ENCODE data around the gene ABTB2. TPM values are rescaled to one million over a fixed set of nuclear protein-coding genes. Genes with fewer than 3 reads are reported as not detected.

Gene ABTB2
- total and polyA plus RNA-seq, 7 experiments from 2014 or later: 0.03 to 5.3 (median 0.26) TPM

- Histone ChIP-seq H3K4me1 (ENCODE audit: control insufficient read depth in 2 of 2, insufficient read depth in 2 of 2, low read length in 2 of 2) (no peaks in the 10 kb centered on the region), H3K9me3 (ENCODE audit: control insufficient read depth in 2 of 3, low read length in 3 of 3) (no peaks in the 10 kb centered on the region), H3K36me3 (ENCODE audit: control insufficient read depth in 2 of 3, insufficient read depth in 3 of 3, low read length in 3 of 3) (peaks cover 6 to 74% (median 12%) of the 10 kb centered on the region in 3 experiments), H3K27me3 (ENCODE audit: control insufficient read depth in 2 of 2, insufficient read depth in 2 of 2, low read length in 2 of 2) (no peaks in the 10 kb centered on the region), H3K4me3 (ENCODE audit: low read length) (no peak overlapping the region), H3K27ac (ENCODE audit: low read depth, low read length) (no peak overlapping the region)
- ATAC-seq (no peak), DNase-seq (no peak)
- H3K27ac Mint-ChIP-seq: no peak overlapping the region
- ChIA-PET POLR2A (interaction anchor here (1.4 kb wide), 1 partner anchor 99 kb away, joined by 3 read pairs; the partner anchor contains the start of gene CAPRIN1), CTCF (interaction anchor here (0.6 to 0.8 kb wide), 2 partner anchors 25 to 138 kb away, joined by 3 to 4 read pairs; no protein-coding TSS in a partner anchor)
- peaks cover 3 to 37% (median 10%) of the 10 kb centered on the region in 5 donors for H3K36me3 Mint-ChIP-seq
- H3K27me3 Mint-ChIP-seq: no peaks in the 10 kb centered on the region
- peaks cover 0 to 9% (median 6%) of the 10 kb centered on the region in 7 donors for H3K4me1 Mint-ChIP-seq
- no peak overlapping the region for H3K4me3 Mint-ChIP-seq
- intact Hi-C loops (cut with micrococcal nuclease): loop anchor here in 1 of 2 donors (1.0 kb wide), 1 partner anchor 210 kb away; no protein-coding TSS in a partner anchor
- H3K9me3 Mint-ChIP-seq: no peaks in the 10 kb centered on the region
These were observed 208.0 kb downstream of the ABTB2 start for GRCh38 chr11:34149786-34150185.

- peaks cover 3 to 37% (median 10%) of the 10 kb centered on the region in 5 donors for H3K36me3 Mint-ChIP-seq
- Histone ChIP-seq H3K27me3 (ENCODE audit: control insufficient read depth in 2 of 2, insufficient read depth in 2 of 2, low read length in 2 of 2) (no peaks in the 10 kb centered on the region), H3K36me3 (ENCODE audit: control insufficient read depth in 2 of 3, insufficient read depth in 3 of 3, low read length in 3 of 3) (peaks cover 8 to 79% (median 12%) of the 10 kb centered on the region in 3 experiments), H3K27ac (ENCODE audit: low read depth, low read length) (no peak overlapping the region), H3K4me1 (ENCODE audit: control insufficient read depth in 2 of 2, insufficient read depth in 2 of 2, low read length in 2 of 2) (no peaks in the 10 kb centered on the region), H3K4me3 (ENCODE audit: low read length) (no peak overlapping the region), H3K9me3 (ENCODE audit: control insufficient read depth in 2 of 3, low read length in 3 of 3) (no peaks in the 10 kb centered on the region)
- DNase-seq: no peak
- no peaks in the 10 kb centered on the region for H3K9me3 Mint-ChIP-seq
- CTCF ChIA-PET: interaction anchor here (0.6 to 0.8 kb wide), 2 partner anchors 25 to 138 kb away, joined by 3 to 4 read pairs; no protein-coding TSS in a partner anchor
- POLR2A ChIA-PET: no interaction called here
- H3K27me3 Mint-ChIP-seq: no peaks in the 10 kb centered on the region
- no peak overlapping the region for H3K4me3 Mint-ChIP-seq
- ATAC-seq: no peak
- intact Hi-C loops (cut with micrococcal nuclease): loop anchor here in 1 of 2 donors (1.0 kb wide), 1 partner anchor 210 kb away; no protein-coding TSS in a partner anchor
- H3K27ac Mint-ChIP-seq: no peak overlapping the region
- peaks cover 0 to 9% (median 6%) of the 10 kb centered on the region in 7 donors for H3K4me1 Mint-ChIP-seq
These were observed 208.5 kb downstream of the ABTB2 start for GRCh38 chr11:34149274-34149673.

- Histone ChIP-seq H3K4me3 (ENCODE audit: low read length) (no peak overlapping the region), H3K36me3 (ENCODE audit: control insufficient read depth in 2 of 3, insufficient read depth in 3 of 3, low read length in 3 of 3) (peaks cover 11 to 85% (median 15%) of the 10 kb centered on the region in 3 experiments), H3K4me1 (ENCODE audit: control insufficient read depth in 2 of 2, insufficient read depth in 2 of 2, low read length in 2 of 2) (no peaks in the 10 kb centered on the region), H3K27me3 (ENCODE audit: control insufficient read depth in 2 of 2, insufficient read depth in 2 of 2, low read length in 2 of 2) (no peaks in the 10 kb centered on the region), H3K27ac (ENCODE audit: low read depth, low read length) (no peak overlapping the region), H3K9me3 (ENCODE audit: control insufficient read depth in 2 of 3, low read length in 3 of 3) (no peaks in the 10 kb centered on the region)
- no peaks in the 10 kb centered on the region for H3K27me3 Mint-ChIP-seq
- peaks cover 0 to 7% (median 6%) of the 10 kb centered on the region in 7 donors for H3K4me1 Mint-ChIP-seq
- ChIA-PET CTCF (interaction anchor here (0.6 to 1.0 kb wide), 2 partner anchors 26 to 72 kb away, joined by 3 to 4 read pairs; no protein-coding TSS in a partner anchor), POLR2A (no interaction called here)
- no peak overlapping the region for H3K4me3 Mint-ChIP-seq
- intact Hi-C loops (cut with micrococcal nuclease): loop anchor here in 1 of 2 donors (1.0 kb wide), 1 partner anchor 211 kb away; no protein-coding TSS in a partner anchor
- ATAC-seq (no peak), DNase-seq (no peak)
- H3K27ac Mint-ChIP-seq: peak overlapping the region in 2 of 9 donors; percentile 29 to 51
- H3K9me3 Mint-ChIP-seq: no peaks in the 10 kb centered on the region
- peaks cover 3 to 37% (median 11%) of the 10 kb centered on the region in 5 donors for H3K36me3 Mint-ChIP-seq
These were observed 209.2 kb downstream of the ABTB2 start for GRCh38 chr11:34148504-34149165.

GRCh38 chr11:34147581-34147980 lies 210.2 kb downstream of the ABTB2 start:
- ATAC-seq (no peak), DNase-seq (no peak)
- ChIA-PET POLR2A (interaction anchor here (0.9 kb wide), 1 partner anchor 99 kb away, joined by 3 read pairs; no protein-coding TSS in a partner anchor), CTCF (interaction anchor here (0.6 to 1.0 kb wide), 2 partner anchors 27 to 71 kb away, joined by 3 to 4 read pairs; no protein-coding TSS in a partner anchor)
- no peak overlapping the region for H3K4me3 ChIP-seq (ENCODE audit: low read length)
- H3K36me3 Mint-ChIP-seq: peaks cover 3 to 48% (median 15%) of the 10 kb centered on the region in 5 donors
- intact Hi-C loops (cut with micrococcal nuclease): no loop called here
- no peaks in the 10 kb centered on the region for H3K9me3 Mint-ChIP-seq
- H3K9me3 ChIP-seq (ENCODE audit: control insufficient read depth in 2 of 3, low read length in 3 of 3): no peaks in the 10 kb centered on the region
- no peak overlapping the region for H3K27ac ChIP-seq (ENCODE audit: low read depth, low read length)
- no peaks in the 10 kb centered on the region for H3K27me3 Mint-ChIP-seq
- H3K4me3 Mint-ChIP-seq: no peak overlapping the region
- no peak overlapping the region for H3K27ac Mint-ChIP-seq
- H3K27me3 ChIP-seq (ENCODE audit: control insufficient read depth in 2 of 2, insufficient read depth in 2 of 2, low read length in 2 of 2): no peaks in the 10 kb centered on the region
- H3K4me1 Mint-ChIP-seq: peaks cover 0 to 3% (median 0%) of the 10 kb centered on the region in 7 donors
- peaks cover 19 to 92% (median 25%) of the 10 kb centered on the region in 3 experiments for H3K36me3 ChIP-seq (ENCODE audit: control insufficient read depth in 2 of 3, insufficient read depth in 3 of 3, low read length in 3 of 3)
- no peaks in the 10 kb centered on the region for H3K4me1 ChIP-seq (ENCODE audit: control insufficient read depth in 2 of 2, insufficient read depth in 2 of 2, low read length in 2 of 2)

GRCh38 chr11:34146866-34147265 lies 210.9 kb downstream of the ABTB2 start:
- ATAC-seq (no peak), DNase-seq (no peak)
- Mint-ChIP-seq H3K27ac (peak overlapping the region in 1 of 9 donors; percentile 56), H3K4me1 (peaks cover 0 to 1% (median 0%) of the 10 kb centered on the region in 7 donors), H3K27me3 (no peaks in the 10 kb centered on the region), H3K9me3 (no peaks in the 10 kb centered on the region), H3K36me3 (peaks cover 5 to 54% (median 16%) of the 10 kb centered on the region in 5 donors), H3K4me3 (no peak overlapping the region)
- Histone ChIP-seq H3K9me3 (ENCODE audit: control insufficient read depth in 2 of 3, low read length in 3 of 3) (no peaks in the 10 kb centered on the region), H3K36me3 (ENCODE audit: control insufficient read depth in 2 of 3, insufficient read depth in 3 of 3, low read length in 3 of 3) (peaks cover 24 to 95% (median 32%) of the 10 kb centered on the region in 3 experiments), H3K27me3 (ENCODE audit: control insufficient read depth in 2 of 2, insufficient read depth in 2 of 2, low read length in 2 of 2) (no peaks in the 10 kb centered on the region), H3K27ac (ENCODE audit: low read depth, low read length) (no peak overlapping the region), H3K4me1 (ENCODE audit: control insufficient read depth in 2 of 2, insufficient read depth in 2 of 2, low read length in 2 of 2) (no peaks in the 10 kb centered on the region), H3K4me3 (ENCODE audit: low read length) (no peak overlapping the region)
- CTCF ChIA-PET: no interaction called here
- intact Hi-C loops (cut with micrococcal nuclease): no loop called here
- POLR2A ChIA-PET: interaction anchor here (0.9 kb wide), 1 partner anchor 98 kb away, joined by 3 read pairs; no protein-coding TSS in a partner anchor

- POLR2A ChIA-PET: no interaction called here
- CTCF ChIA-PET: interaction anchor here (1.2 kb wide), 1 partner anchor 15 kb away, joined by 4 read pairs; no protein-coding TSS in a partner anchor
These were observed 211.4 kb downstream of the ABTB2 start for GRCh38 chr11:34146411-34146810.

More at GRCh38 chr11:34146411-34146810, 211.4 kb downstream of the ABTB2 start:
- peaks cover 28 to 95% (median 35%) of the 10 kb centered on the region in 3 experiments for H3K36me3 ChIP-seq (ENCODE audit: control insufficient read depth in 2 of 3, insufficient read depth in 3 of 3, low read length in 3 of 3)
- DNase-seq: no peak
- no peak overlapping the region for H3K27ac ChIP-seq (ENCODE audit: low read depth, low read length)
- no peak overlapping the region for H3K27ac Mint-ChIP-seq
- H3K9me3 ChIP-seq (ENCODE audit: control insufficient read depth in 2 of 3, low read length in 3 of 3): no peaks in the 10 kb centered on the region
- no peak for ATAC-seq
- no peak overlapping the region for H3K4me3 ChIP-seq (ENCODE audit: low read length)
- H3K4me3 Mint-ChIP-seq: no peak overlapping the region
- H3K27me3 ChIP-seq (ENCODE audit: control insufficient read depth in 2 of 2, insufficient read depth in 2 of 2, low read length in 2 of 2): no peaks in the 10 kb centered on the region
- H3K4me1 Mint-ChIP-seq: no peaks in the 10 kb centered on the region
- H3K4me1 ChIP-seq (ENCODE audit: control insufficient read depth in 2 of 2, insufficient read depth in 2 of 2, low read length in 2 of 2): no peaks in the 10 kb centered on the region
- intact Hi-C loops (cut with micrococcal nuclease): no loop called here
- no peaks in the 10 kb centered on the region for H3K27me3 Mint-ChIP-seq
- peaks cover 10 to 59% (median 19%) of the 10 kb centered on the region in 5 donors for H3K36me3 Mint-ChIP-seq
- H3K9me3 Mint-ChIP-seq: no peaks in the 10 kb centered on the region
